ENCODE data around the gene PLA2G2C.

PLA2G2C gene

DNA sequence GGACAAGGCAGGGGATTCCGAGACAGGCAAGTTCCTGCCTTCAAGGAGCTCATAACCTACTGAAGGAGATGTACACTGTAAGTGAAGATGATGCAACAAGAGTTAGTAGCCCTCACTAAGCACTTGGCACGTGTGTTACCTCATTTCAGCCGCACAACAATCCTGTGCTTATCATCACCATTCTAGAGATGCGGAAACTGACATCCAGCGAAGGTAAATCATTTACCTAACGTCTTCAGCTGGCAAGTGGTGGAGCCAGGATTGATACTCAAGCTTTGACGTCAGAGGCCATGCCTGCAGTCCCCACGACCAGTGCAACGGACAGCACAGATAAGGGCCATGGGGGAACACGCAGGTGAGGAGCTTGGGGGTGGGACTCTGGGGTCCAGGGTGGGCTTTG, 3.3 kb downstream of the PLA2G2C start:
- DNase-seq: no peak

DNA sequence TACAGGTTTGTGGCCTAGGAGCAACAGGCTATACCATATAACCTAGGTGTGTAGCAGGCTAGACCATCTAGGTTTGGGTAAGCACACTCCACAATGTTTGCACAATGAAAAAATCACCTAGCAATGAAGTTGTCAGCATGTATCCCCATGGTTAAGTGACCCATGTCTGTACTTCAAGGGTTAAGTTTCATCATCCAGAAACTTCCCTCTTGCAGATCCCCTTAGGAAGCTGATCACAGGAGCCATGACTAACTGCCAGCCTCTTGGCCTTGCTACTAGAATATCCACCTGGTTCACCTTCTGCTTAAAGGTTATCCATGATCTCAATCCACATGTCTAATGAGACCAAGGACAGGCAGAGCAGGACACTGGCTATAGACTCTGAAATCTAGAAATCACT, 3.9 kb downstream of the PLA2G2C start:
- no peak for DNase-seq

DNA sequence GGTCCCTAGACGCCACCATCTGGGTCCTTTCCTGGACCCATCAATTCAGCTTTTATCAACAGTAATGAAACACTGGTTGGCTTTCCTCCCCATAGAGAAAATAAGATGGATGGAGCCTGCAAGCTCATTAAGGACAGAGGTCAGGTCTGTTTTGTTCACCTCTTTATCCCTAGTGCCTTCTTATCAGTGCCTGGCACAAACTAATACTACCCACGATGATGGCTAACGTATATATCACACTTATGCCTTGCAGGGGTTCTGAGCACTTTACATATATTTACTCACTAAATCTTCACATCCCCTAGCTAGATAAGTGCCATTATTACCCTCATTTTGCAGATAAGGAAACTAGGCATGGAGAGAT, 5.5 kb downstream of the PLA2G2C start:
- DNase-seq: no peak

DNA sequence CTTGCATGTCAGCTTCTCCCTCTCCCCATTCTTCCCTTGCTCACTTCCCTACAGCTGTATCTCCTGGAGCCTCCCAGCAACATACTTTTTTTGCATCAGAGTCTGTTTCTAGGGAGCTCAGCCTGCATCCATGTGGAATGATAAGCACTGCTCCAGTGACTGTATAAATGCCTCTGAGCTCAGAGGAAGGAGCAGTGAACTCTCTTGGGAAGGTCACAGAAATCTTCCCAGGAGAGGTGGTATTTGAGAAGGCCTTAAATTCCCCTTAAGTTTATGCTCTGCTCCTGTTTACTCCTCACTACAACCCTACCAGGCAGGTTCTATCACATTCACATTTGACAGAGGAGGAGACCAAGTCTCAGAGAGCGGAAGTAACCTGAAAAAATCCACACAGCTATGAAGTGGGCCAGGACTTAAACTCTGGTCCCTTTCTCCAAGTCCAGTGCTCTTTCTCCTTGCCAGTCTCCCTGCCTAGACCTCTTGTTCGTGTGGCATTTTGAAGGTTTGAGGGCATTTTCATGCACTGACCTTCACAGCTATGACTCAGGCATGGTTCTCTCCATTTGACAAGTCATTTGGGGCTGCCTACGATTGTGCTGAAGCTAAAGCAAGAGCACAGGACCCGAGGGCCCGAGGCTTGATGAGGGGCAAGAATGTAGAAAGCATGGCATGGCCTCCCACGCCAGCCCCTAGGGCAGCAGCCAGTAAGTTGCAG, 6.0 kb downstream of the PLA2G2C start:
- DNase-seq: no peak

DNA sequence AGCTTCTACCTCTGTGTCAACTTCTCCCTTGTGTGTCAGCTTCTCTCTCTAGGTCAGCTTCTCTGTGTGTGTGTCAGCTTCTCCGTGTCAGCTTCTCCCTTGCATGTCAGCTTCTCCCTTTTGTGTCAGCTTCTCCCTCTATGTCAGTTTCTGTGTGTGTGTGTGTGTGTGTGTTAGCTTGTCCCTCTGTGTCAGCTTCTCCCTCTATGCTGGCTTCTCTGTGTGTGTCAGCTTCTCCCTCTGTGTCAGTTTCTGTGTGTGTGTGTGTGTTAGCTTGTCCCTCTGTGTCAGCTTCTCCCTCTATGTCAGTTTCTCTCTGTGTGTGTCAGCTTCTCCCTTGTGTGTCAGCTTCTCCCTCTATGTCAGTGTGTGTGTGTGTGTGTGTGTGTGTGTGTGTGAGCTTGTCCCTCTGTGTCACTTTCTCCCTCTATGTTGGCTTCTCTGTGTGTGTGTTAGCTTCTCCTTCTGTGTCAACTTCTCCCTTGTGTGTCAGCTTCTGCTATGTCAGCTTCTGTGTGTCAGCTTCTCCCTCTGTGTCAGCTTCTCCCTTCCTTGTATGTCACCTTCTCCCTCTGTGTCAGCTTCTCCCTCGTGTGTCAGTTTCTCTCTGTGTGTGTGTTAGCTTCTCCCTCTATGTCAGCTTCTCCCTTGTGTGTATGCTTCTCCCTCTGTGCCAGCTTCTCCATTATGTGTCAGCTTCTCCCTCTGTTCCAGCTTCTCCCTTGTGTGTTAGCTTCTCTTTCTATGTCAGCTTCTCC, 6.8 kb downstream of the PLA2G2C start:
- no peak for DNase-seq

DNA sequence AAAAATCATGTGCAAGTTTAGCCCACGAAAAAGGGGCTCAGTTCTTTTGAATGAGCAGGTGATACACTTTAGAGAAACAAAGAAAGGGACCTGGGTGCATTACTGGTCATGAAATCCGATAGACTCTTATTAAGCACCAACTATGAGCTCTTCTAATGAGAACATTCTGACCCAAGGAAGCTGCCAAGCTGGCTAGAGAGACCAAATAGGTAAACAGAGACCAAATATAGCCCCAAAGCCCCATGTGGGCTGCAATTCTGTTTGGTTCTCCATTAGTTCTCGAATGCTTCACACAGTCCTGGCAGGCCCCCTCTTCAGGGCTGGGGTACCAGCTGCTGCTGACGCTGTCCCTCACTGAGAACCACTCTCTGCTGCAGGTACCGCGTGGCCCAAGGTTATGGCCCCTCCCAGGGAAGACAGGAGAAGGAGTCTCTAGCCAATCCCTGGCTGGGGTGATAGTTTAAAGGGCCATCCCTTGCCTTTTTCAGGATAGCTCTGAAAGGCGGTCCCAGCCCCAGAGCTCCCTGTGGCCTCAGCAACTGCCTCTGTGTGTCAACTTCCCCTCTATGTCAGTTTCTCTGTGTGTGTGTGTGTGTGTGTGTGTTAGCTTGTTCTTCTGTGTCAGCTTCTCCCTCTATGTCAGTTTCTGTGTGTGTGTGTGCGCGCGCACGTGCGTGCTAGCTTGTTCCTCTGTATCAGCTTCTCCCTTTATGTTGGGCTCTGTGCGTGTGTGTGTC, 7.5 kb downstream of the PLA2G2C start:
- no peak for DNase-seq

DNA sequence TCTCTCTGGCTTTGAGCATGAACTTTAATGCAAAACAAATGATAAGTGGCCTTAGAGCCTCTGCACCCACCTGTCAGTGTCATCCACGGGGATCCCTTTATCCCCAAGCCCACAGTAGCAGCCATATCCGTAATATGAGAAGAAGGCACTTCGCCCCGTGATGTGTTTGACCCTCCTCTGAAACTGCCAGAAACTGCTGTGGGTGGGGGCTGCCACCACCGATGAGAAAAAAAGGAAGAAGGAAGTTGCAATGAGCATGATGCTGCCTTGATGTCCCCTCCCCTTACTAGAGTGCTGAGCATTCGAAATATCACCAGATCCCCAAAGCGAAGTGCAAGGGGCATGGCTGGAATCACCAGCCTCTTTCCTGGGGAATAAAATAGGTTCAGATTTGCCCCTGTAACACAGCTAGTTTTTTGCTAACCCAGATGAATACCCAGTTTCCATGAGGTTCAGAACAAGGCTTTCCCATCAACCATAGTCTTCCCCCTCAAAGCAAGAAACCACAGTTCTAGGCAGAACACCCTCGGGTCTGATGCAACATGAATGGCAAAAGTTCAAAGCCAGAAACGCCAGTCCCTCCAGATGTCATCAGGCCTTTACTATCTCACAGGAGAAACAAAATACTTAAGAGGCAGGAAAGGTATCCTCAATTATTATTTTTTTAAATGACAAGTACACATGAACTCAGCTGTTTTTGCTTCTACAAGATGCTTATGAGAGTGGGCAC, 11.2 kb downstream of the PLA2G2C start:
- no peak for DNase-seq

DNA sequence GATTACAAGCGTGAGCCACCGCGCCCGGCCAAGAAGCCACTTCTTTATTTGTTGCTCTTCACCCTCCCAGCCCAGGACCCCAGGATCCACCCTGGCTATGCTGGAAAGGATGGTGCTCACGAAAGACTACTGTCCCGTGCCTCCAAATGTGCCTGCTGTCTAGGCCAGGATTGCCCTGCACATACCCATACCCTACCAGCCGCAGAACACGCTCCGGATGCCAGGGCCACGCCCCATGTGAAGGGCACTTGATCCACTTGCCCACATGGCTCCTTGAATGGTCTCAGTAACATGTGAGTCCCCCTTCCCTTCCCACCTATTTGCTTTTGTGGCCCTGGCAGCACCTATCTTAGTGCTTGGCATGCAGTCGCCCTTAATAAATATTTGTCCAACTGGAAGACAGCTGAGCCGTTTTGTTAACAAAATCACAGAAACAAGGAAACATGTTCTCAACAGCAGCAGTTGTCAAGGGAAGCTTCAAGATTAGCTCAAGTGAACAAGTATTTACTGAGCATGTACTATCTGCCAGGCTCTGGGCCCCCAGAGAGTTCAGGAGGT, 14.2 kb downstream of the PLA2G2C start:
- DNase-seq: no peak

DNA sequence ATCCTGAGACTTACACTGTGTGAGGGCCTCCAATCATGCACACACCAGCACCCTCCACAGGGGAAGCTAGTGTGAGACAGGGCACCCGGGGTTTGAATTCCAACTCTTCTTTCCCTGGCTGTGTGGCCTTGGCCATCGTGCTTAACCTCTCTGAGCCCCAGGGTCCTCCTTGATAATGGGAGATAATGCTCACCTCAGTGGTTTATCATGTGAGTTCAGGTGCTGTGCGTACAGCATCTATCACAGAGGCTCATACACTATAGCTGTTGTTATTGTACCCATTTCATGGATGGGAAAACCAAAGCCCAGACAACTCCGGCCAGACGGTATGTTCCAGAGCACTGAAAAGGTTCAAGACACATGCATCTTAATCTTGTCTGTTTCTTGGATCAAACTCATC, 16.4 kb downstream of the PLA2G2C start:
- no peak for DNase-seq

DNA sequence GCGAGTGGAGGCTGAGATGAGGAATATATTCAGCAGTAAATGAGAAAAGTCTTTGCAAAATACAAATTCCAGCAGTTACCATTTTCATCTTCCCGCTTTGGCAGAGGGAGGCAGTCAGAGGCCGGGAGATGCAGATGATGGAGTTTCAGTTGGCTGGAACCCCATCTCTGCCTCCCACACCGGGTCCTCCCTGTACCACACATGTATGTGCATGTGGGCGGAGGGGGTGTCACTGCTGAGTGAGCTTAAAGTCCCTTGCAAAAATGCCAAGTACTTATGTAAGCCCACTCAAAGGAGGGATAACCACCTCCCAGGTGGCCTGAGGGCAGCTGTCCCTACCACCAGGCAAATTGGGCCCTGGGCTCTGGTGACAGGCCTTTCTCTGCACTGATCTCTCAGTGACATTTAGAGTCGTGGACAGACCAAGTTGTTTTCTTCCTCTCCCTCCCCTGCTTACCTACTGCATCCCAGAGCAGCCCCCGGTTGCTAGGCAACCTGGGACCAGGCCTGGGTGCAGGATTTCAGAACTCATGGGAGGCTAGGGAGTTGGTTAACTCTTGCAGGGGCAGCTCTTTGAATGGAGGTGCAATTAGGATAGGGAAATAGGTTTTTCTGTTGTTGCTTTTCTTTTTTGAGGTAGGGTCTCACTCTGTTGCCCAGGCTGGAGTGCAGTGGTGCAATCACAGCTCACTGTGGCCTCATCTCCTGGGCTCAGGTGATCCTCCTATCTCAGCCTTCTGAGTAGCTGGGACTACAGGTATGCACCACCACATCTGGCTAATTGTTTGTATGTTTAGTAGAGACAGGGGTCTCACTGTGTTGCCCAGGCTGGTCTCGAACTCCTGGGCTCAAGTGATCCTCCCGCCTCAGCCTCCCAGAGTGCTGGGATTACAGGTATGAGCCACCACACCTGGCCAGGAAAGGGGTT, 17.5 kb downstream of the PLA2G2C start:
- DNase-seq: no peak

DNA sequence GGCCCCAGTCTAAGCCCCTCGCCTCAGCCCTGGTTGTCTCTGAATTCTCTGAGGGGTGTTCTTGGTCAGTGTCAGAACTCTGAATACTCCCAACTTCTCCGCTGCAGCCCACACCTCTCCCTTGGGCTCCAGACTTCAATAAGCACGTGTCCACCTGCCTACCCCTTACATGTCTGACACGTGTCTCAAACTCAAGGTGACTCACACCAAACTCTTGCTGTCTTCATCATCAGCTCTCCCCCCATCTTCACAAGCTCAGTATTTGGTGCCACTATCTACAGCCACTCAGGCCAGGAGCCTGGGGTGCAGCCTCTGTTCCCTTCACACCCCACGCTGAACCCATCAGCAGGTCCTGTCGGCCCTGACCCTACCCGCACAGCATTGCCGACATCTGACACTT, 19.2 kb downstream of the PLA2G2C start:
- DNase-seq: no peak

DNA sequence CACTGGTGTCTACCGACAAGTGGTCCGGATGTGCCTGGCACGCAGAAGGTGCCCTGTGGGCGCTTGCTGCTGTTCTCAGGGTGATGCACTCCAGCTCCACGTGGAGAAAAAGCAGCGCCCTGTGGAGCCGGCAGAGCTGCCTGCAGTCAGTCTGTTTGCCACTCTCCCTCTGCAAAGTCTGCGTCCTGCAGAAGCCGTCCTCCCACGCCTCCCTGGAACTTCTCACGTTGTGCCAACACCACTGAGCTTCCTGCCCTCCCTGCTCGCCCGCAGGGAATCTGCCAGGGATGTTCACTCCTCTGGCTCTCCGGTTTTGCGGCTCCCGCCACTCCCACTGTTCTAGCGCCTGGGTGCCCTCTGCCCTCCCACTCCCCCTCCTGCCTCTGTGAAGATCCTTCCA, 20.3 kb downstream of the PLA2G2C start:
- DNase-seq: no peak

DNA sequence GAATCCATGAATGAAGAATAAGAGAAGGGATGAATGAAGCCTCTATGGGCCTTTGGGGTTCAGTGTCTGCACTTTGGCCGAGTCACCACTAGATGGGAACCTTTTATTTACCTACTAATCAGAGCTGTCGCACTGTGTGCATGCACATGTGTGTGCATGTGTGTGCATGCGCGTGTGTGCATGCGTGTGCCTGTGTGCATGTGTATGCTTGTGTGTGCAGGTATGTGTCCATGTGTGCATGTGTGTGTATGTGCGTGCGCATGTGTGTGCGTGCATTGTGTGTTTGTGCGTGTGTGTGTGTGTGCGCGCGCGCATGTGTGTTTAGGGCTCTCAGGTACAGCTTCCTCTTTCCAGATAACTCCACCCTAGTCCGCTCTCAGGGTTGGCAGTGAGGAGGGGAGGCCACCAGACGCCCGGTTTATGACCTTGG, 20.8 kb downstream of the PLA2G2C start:
- DNase-seq: no peak

DNA sequence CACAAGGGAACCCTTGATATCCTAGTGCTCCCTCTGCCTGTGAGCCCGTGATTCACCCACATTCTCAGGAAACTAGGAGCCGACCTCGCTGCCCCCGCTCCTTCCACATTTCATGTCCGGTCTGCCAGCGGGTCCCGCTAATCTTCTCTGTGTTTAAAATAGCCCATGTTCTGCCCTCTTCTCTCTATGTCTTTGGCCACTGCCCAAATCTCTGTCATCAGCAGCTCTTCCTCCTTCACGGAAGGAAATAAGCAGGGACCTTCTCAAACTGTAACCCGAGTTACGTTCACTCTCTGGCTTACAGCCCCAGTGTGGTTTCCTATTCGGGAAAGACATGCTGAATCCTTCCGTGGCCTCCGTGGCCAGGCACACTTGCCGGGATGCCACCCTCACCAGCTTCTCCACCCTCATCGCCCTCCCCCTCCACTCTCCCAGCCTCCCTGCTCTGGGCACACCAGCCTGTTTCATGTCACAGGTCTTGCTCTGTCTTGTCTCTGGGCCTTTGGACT, 21.6 kb downstream of the PLA2G2C start:
- no peak for DNase-seq

DNA sequence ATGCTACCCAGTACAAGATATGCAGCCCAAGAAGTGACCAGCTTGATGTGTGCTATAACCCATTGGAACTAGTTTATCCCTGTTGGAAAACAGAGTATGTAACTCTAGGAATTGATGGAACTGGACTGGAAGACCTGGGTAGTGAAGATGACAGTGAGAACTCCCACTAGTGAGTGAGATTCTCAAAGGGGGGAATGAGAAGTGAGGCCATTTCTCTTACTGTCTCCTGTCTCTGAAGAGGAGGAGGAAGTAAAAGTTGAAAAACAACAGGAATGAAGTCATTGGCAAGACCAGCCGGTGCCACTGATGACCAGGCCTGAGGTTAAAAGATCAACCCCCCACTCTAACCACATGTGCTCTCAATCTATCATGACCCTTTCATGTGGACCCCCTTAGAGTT, 26.3 kb downstream of the PLA2G2C start:
- no peak for DNase-seq

DNA sequence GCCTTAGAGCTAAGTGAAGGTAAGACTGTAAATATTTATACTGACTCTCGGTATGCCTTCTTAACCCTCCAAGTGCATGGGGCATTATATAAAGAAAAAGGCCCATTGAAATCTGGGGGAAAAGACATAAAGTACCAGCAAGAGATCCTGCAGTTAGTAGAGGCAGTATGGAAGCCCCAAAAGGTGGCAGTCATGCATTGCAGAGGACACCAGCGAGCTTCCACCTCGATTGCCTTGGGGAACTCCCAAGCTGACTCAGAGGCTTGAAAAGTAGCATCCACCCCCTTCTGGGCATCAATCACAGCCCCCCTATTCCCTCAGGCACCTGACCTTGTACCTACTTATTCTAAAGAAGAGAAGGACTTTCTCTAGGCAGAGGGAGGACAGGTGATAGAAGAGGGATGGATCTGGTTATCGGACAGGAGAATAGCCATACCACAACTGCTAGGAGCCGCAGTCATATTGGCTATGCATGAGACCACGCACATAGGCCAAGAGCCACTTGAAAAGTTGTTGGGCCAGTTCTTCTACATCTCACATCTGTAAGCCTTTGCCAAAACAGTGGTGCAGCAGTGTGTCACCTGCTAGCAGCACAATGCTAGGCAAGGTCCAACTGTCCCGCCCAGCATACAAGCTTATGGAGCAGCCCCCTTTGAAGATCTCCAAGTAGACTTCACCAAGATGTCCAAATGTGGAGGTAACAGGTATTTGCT, 27.8 kb downstream of the PLA2G2C start:
- no peak for DNase-seq

DNA sequence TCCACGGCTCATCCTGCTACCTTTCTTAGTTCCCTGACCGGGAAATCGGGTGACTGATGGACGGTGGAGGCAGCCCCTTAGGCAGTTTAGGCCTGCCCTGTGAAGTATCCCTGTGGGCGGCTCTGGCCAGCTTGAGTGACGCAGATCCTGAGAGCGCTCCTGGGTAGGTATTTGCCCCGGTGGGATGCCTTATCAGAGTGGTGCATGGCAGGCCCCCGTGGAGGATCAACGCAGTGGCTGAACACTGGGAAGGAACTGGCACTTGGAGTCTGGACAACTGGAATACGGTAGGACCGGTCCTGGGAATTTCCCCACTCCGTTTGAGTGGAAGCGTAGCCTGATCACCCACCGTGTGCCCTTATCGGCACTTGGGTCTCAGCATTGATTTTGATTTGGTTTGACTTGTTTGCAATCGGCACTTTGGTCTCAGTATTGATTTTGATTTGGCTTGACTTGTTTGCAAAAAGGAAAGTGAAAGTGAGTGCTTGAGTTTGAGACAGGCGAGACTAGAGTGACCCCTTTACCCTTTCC, 32.0 kb downstream of the PLA2G2C start:
- DNase-seq: no peak

DNA sequence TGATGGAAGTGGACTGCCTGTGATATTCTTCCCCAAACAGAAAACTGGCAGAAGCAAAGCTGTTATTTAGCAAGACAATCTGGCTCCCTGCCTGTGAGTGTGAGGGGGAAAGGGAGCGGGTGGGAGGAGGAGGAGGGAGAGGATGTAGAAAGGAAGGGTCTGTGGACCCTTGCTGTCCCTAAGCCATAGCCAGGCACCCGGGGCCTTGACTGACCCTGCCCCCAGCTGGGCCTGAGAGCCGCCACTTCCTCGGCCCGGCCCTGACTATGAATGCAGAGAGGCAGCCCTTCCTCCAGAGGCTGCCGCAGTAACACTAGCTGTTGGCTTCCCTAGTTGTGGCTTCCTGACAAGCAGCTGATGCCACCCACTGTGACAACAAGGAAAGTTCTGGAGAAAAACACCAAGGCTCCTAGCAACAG, 33.3 kb downstream of the PLA2G2C start:
- no peak for DNase-seq

DNA sequence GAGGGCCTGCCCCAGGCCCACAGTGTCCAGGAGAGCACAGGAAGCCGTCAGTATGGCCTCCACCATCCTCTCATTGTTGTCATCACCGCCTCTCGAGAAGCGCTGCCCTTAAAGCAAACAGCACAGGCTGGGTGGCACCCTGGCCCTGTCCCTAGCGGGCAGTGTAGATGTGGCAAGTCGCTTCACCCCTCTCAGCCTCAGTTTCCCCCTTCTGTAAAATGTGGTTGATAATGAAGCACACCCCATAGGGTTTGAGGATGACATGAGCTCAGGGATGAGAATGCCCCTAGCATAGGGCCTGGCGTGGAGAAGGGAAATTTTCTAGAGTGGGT, 33.8 kb downstream of the PLA2G2C start:
- no peak for DNase-seq

DNA sequence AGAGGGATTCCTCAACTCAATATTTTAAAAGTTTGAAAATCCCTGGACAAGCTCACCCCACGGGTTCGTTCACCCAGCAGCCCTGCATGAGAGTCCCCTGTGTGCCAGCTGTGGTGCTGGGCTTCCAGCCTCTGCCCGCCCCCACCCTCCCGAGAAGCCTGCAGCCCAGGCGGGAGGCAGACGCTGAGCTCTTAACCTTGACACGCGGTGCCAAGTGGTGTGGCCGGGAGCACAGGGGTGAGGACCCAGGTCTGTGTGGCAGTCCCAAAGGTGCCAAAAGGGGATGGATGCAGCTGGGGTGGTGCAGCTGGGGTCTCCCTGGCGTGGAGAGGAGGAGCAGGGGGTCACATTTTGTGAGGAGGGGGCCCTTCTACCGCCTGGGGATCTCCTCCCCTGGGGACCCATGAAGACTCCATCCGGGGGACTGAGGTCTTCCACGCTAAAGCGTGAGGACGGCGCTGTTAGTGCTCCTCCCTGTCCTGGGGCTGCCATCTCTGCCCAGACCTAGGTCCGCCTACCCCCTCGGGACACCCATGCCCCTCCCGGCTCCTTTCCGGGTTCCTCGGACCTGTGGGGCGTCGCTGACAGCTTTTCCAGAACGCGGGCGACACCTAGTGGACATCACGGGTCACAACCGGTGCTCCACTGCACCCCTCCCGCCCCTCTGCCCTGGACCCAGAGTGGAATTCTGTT, 34.3 kb downstream of the PLA2G2C start:
- peak; percentile 55 to 67 (median 59) for DNase-seq

All from activated naive CD4-positive, alpha-beta T cell (primary cell).